ENCODE data around the gene PTPRR. TPM values are rescaled to one million over a fixed set of nuclear protein-coding genes. Genes with fewer than 3 reads are reported as not detected.

The PTPRR gene
- polyA plus RNA-seq, 1 donor = 0.60 TPM

GRCh38 chr12:70796989-70797388 is 123.5 kb downstream of the PTPRR start:
- no peak for DNase-seq

GRCh38 chr12:70795608-70796007 is 124.9 kb downstream of the PTPRR start:
- DNase-seq = no peak

GRCh38 chr12:70794131-70794530 is 126.4 kb downstream of the PTPRR start:
- no peak for DNase-seq

GRCh38 chr12:70788774-70789173 is 131.8 kb downstream of the PTPRR start:
- no peak for DNase-seq

- no peak for DNase-seq
Observed at GRCh38 chr12:70787612-70788011, 132.9 kb downstream of the PTPRR start.

GRCh38 chr12:70785896-70786295 is 134.6 kb downstream of the PTPRR start:
- DNase-seq = no peak

- no peak for DNase-seq
Observed at GRCh38 chr12:70784042-70784668, 136.4 kb downstream of the PTPRR start.

GRCh38 chr12:70783455-70783854 is 137.1 kb downstream of the PTPRR start:
- no peak for DNase-seq

GRCh38 chr12:70779250-70779649 is 141.3 kb downstream of the PTPRR start:
- DNase-seq = no peak

GRCh38 chr12:70774055-70774454 is 146.5 kb downstream of the PTPRR start:
- DNase-seq = no peak

GRCh38 chr12:70772836-70773235 is 147.7 kb downstream of the PTPRR start:
- no peak for DNase-seq

- DNase-seq = no peak
Observed at GRCh38 chr12:70771581-70771980, 149.0 kb downstream of the PTPRR start.

GRCh38 chr12:70763666-70764065 is 156.9 kb downstream of the PTPRR start:
- DNase-seq = no peak

GRCh38 chr12:70762000-70762399 is 158.5 kb downstream of the PTPRR start:
- DNase-seq = no peak

- no peak for DNase-seq
Observed at GRCh38 chr12:70759161-70759918, 161.2 kb downstream of the PTPRR start.

GRCh38 chr12:70758494-70758845 is 162.1 kb downstream of the PTPRR start:
- no peak for DNase-seq

- DNase-seq = no peak
Observed at GRCh38 chr12:70757830-70758493, 162.6 kb downstream of the PTPRR start.

GRCh38 chr12:70756791-70757190 is 163.7 kb downstream of the PTPRR start:
- no peak for DNase-seq

- DNase-seq = no peak
Observed at GRCh38 chr12:70756118-70756517, 164.4 kb downstream of the PTPRR start.

- no peak for DNase-seq
Observed at GRCh38 chr12:70754330-70754741, 166.2 kb downstream of the PTPRR start.

- no peak for DNase-seq
Observed at GRCh38 chr12:70752327-70752726, 168.2 kb downstream of the PTPRR start.

GRCh38 chr12:70749931-70750330 is 170.6 kb downstream of the PTPRR start:
- no peak for DNase-seq

GRCh38 chr12:70748809-70749208 is 171.7 kb downstream of the PTPRR start:
- DNase-seq = no peak

All from left kidney (tissue), 2 donors.